GM12878 (cell line): ENCODE data around the gene C3orf20. TPM values are rescaled to one million over a fixed set of nuclear protein-coding genes. Genes with fewer than 3 reads are reported as not detected.

Experiments
- ASH2L ChIP-seq: fragments of 300-600, 200-600 bp; sonication (generic); IDR thresholded peaks from 2 replicates; pipeline ENCODE4 v1.6.1; 2017; ENCODE audit warnings: low read depth, mild to moderate bottlenecking, borderline replicate concordance
- CEBPB ChIP-seq, 2 experiments: fragments of 150-350 bp in 1 of 2; IDR thresholded peaks; 2 replicates each; pipeline ENCODE4 v1.6.1; 2012 to 2014; ENCODE audit warnings: low read depth in 2 of 2, low read length in 2 of 2, borderline replicate concordance in 1 of 2, inconsistent platforms in 1 of 2
- CREM ChIP-seq: IDR thresholded peaks from 2 replicates; pipeline ENCODE4 v1.6.1; 2014; ENCODE audit warnings: antibody characterized with exemption, low read depth
- EED ChIP-seq: sonication (generic); IDR thresholded peaks from 2 replicates; pipeline ENCODE4 v1.6.1; 2016; ENCODE audit warnings: antibody characterized with exemption, low read depth
- EZH2 ChIP-seq: IDR thresholded peaks from 2 replicates; pipeline ENCODE4 v1.6.1; 2012; ENCODE audit warnings: low read depth, mild to moderate bottlenecking, control low read depth, inconsistent platforms, low read length, borderline replicate concordance; ENCODE audit not compliant: control insufficient read depth
- GABPA ChIP-seq: IDR thresholded peaks from 2 replicates; pipeline ENCODE4 v1.6.1; 2014; ENCODE audit warnings: antibody characterized with exemption, low read depth, mild to moderate bottlenecking, inconsistent platforms
- HDAC2 ChIP-seq: fragments of 200-600 bp; sonication (generic); IDR thresholded peaks from 2 replicates; pipeline ENCODE4 v1.6.1; 2017
- HDAC6 ChIP-seq: fragments of 200-600 bp; sonication (generic); IDR thresholded peaks from one replicate; pipeline ENCODE4 v1.8.0; 2017; ENCODE audit warnings: antibody characterized with exemption; ENCODE audit not compliant: unreplicated experiment
- KAT2A ChIP-seq: conservative IDR thresholded peaks from 2 replicates; pipeline ENCODE4 v1.6.1; 2011; ENCODE audit warnings: low read depth, low read length; ENCODE audit not compliant: control insufficient read depth
- KDM1A ChIP-seq: fragments of 200-600 bp; sonication (generic); IDR thresholded peaks from 2 replicates; pipeline ENCODE4 v1.6.1; 2016; ENCODE audit warnings: borderline replicate concordance
- MEF2B ChIP-seq: fragments of 450-650 bp; IDR thresholded peaks from 2 replicates; pipeline ENCODE4 v1.6.1; 2018; ENCODE audit warnings: mild to moderate bottlenecking, moderate library complexity; ENCODE audit not compliant: partially characterized antibody, poor library complexity, severe bottlenecking
- NKRF ChIP-seq: fragments of 450-650 bp; conservative IDR thresholded peaks from 2 replicates; pipeline ENCODE4 v1.6.1; 2017; ENCODE audit warnings: mild to moderate bottlenecking, moderate library complexity
- NR2F1 ChIP-seq: fragments of 450-650 bp; conservative IDR thresholded peaks from 2 replicates; pipeline ENCODE4 v1.6.1; 2017; ENCODE audit warnings: mild to moderate bottlenecking
- PAX8 ChIP-seq: fragments of 450-650 bp; IDR thresholded peaks from 2 replicates; pipeline ENCODE4 v1.6.1; 2017; ENCODE audit warnings: mild to moderate bottlenecking, moderate library complexity
- SIX5 ChIP-seq: IDR thresholded peaks from 2 replicates; pipeline ENCODE4 v1.6.1; 2011; ENCODE audit warnings: mild to moderate bottlenecking, low read depth, low read length, moderate library complexity; ENCODE audit not compliant: severe bottlenecking
- SMARCA5 ChIP-seq: fragments of 450-650 bp; IDR thresholded peaks from 2 replicates; pipeline ENCODE4 v1.6.1; 2017; ENCODE audit warnings: mild to moderate bottlenecking
- STAT1 ChIP-seq: fragments of 450-650 bp; conservative IDR thresholded peaks from 2 replicates; pipeline ENCODE4 v1.6.1; 2014; ENCODE audit warnings: antibody characterized with exemption, mild to moderate bottlenecking
- SUZ12 ChIP-seq: fragments of 200-600 bp; sonication (generic); IDR thresholded peaks from one replicate; pipeline ENCODE4 v1.6.1; 2018; ENCODE audit warnings: antibody characterized with exemption, mild to moderate bottlenecking; ENCODE audit not compliant: unreplicated experiment
- TCF3 ChIP-seq: IDR thresholded peaks from 2 replicates; pipeline ENCODE4 v1.6.1; 2012; ENCODE audit warnings: low read depth, mild to moderate bottlenecking, low read length, borderline replicate concordance; ENCODE audit not compliant: insufficient read depth
- YBX1 ChIP-seq: fragments of 450-650 bp; IDR thresholded peaks from 2 replicates; pipeline ENCODE4 v1.6.1; 2016; ENCODE audit warnings: antibody characterized with exemption
- ZNF207 ChIP-seq: fragments of 450-650 bp; IDR thresholded peaks from 2 replicates; pipeline ENCODE4 v1.6.1; 2014; ENCODE audit warnings: antibody characterized with exemption, mild to moderate bottlenecking, borderline replicate concordance
- polyA plus RNA-seq, 11 experiments: library from polyadenylated mRNA; depleted of rRNA in 4 of 11; unstranded in 6 of 11; stranded (reverse) in 5 of 11; fragments of >200 nt; fragmentation: Nextera tagmentation in 4 of 11; fragmentation: Illumina TruSeq in 1 of 11; extraction: Ambion mirVana in 4 of 11; extraction: Trizol in 1 of 11; gene quantifications; 1 replicate in 1 of 11; 2 replicates in 10 of 11; pipeline versions ENCODE4 v1.2.1 to v1.2.3, GENCODE V29; 2011 to 2016; ENCODE audit warnings: inconsistent platforms in 2 of 11, missing spikeins in 2 of 11, low read depth in 1 of 11
- total RNA-seq, 4 experiments: library from RNA; depleted of rRNA in 3 of 4; stranded (reverse); fragments of >200 nt in 3 of 4; fragmentation: Illumina TruSeq in 1 of 4; extraction: Trizol in 1 of 4; gene quantifications; 2 replicates each; pipeline versions ENCODE4 v1.2.1 to v1.2.3, GENCODE V29; 2013 to 2021
- TF ChIP-seq, protein P1 (sequence below): fragments of 450-650 bp; IDR thresholded peaks from 2 replicates; pipeline ENCODE4 v1.6.1; 2016; ENCODE audit warnings: mild to moderate bottlenecking, moderate library complexity, borderline replicate concordance
- TF ChIP-seq, protein P2 (sequence below): fragments of 450-650 bp; IDR thresholded peaks from 2 replicates; pipeline ENCODE4 v1.6.1; 2017; ENCODE audit warnings: antibody characterized with exemption, mild to moderate bottlenecking, moderate library complexity

The C3orf20 gene
- total and polyA plus RNA-seq, 10 of the 15 experiments (the other 5 are each of a cell fraction or from before 2014, with no cell fraction given): 0.05 to 2.9 (median 1.0) TPM

- TF ChIP-seq, protein P1, sequence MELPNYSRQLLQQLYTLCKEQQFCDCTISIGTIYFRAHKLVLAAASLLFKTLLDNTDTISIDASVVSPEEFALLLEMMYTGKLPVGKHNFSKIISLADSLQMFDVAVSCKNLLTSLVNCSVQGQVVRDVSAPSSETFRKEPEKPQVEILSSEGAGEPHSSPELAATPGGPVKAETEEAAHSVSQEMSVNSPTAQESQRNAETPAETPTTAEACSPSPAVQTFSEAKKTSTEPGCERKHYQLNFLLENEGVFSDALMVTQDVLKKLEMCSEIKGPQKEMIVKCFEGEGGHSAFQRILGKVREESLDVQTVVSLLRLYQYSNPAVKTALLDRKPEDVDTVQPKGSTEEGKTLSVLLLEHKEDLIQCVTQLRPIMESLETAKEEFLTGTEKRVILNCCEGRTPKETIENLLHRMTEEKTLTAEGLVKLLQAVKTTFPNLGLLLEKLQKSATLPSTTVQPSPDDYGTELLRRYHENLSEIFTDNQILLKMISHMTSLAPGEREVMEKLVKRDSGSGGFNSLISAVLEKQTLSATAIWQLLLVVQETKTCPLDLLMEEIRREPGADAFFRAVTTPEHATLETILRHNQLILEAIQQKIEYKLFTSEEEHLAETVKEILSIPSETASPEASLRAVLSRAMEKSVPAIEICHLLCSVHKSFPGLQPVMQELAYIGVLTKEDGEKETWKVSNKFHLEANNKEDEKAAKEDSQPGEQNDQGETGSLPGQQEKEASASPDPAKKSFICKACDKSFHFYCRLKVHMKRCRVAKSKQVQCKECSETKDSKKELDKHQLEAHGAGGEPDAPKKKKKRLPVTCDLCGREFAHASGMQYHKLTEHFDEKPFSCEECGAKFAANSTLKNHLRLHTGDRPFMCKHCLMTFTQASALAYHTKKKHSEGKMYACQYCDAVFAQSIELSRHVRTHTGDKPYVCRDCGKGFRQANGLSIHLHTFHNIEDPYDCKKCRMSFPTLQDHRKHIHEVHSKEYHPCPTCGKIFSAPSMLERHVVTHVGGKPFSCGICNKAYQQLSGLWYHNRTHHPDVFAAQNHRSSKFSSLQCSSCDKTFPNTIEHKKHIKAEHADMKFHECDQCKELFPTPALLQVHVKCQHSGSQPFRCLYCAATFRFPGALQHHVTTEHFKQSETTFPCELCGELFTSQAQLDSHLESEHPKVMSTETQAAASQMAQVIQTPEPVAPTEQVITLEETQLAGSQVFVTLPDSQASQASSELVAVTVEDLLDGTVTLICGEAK: no peak
- TF ChIP-seq SUZ12 (no peak), GABPA (0 out of 2 replicates have a peak, but pooled peaks have one; percentile 42), SIX5 (no peak), KDM1A (no peak), KAT2A (no peak), SMARCA5 (no peak), CEBPB (IDR thresholded peaks at IDR 0.05; ENCODE audit: borderline replicate concordance in 1 of 2, low read depth in 2 of 2, low read length in 2 of 2) (no peak), PAX8 (no peak), HDAC6 (no peak), CREM (peak; percentile 79; the same call in 1 of the 2 replicates), ZNF207 (no peak), MEF2B (no peak), EZH2 (no peak), STAT1 (no peak), TCF3 (peak; percentile 44; the same call in 1 of the 2 replicates), NKRF (no peak), ASH2L (no peak), NR2F1 (peak; percentile 50; the same call in 1 of the 2 replicates), HDAC2 (no peak), EED (peak; percentile 43; the same call in 1 of the 2 replicates), YBX1 (no peak)
- TF ChIP-seq, protein P2, sequence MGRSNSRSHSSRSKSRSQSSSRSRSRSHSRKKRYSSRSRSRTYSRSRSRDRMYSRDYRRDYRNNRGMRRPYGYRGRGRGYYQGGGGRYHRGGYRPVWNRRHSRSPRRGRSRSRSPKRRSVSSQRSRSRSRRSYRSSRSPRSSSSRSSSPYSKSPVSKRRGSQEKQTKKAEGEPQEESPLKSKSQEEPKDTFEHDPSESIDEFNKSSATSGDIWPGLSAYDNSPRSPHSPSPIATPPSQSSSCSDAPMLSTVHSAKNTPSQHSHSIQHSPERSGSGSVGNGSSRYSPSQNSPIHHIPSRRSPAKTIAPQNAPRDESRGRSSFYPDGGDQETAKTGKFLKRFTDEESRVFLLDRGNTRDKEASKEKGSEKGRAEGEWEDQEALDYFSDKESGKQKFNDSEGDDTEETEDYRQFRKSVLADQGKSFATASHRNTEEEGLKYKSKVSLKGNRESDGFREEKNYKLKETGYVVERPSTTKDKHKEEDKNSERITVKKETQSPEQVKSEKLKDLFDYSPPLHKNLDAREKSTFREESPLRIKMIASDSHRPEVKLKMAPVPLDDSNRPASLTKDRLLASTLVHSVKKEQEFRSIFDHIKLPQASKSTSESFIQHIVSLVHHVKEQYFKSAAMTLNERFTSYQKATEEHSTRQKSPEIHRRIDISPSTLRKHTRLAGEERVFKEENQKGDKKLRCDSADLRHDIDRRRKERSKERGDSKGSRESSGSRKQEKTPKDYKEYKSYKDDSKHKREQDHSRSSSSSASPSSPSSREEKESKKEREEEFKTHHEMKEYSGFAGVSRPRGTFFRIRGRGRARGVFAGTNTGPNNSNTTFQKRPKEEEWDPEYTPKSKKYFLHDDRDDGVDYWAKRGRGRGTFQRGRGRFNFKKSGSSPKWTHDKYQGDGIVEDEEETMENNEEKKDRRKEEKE: no peak
These were observed 16.3 kb downstream of the C3orf20 start (continued) for GRCh38 chr3:14691239-14691638.
